RWPE2 (cell line): ENCODE data around the gene SYCP2L.
A peak's percentile ranks its signal among the peaks of the same experiment; 100 is the strongest.
"Not testable (repeated sequence)": the region's sequence is repeated elsewhere in the genome, so short reads cannot be mapped to it uniquely, and the experiment has no call there.

Experiments
- ATAC-seq: fragments of 200-7000 bp; cut with Tn5 transposase; 3 replicates; pipeline ENCODE4 v1.9.1; 2021; ENCODE audit warnings: low read depth
- DNase-seq: peaks from one replicate; pipeline ENCODE4 v3.0.0-alpha.2; 2020; ENCODE audit warnings: low spot score
- H3K27ac ChIP-seq: fragments of 450-650 bp; 2 replicates; pipeline ENCODE4 v1.5.1; 2017; ENCODE audit warnings: mild to moderate bottlenecking; ENCODE audit not compliant: poor library complexity, severe bottlenecking
- H3K27me3 ChIP-seq: fragments of 250-450 bp; sonication (Bioruptor Pico); 2 replicates; pipeline ENCODE4 v1.5.1; 2021; ENCODE audit warnings: mild to moderate bottlenecking, moderate library complexity; ENCODE audit not compliant: insufficient read depth, poor library complexity, severe bottlenecking
- H3K36me3 ChIP-seq: fragments of 250-450 bp; sonication (Bioruptor Pico); 2 replicates; pipeline ENCODE4 v1.5.1; 2020; ENCODE audit warnings: low read depth, mild to moderate bottlenecking, moderate library complexity
- H3K4me1 ChIP-seq: fragments of 250-450 bp; sonication (Bioruptor Pico); 2 replicates; pipeline ENCODE4 v1.5.1; 2021; ENCODE audit warnings: mild to moderate bottlenecking, moderate library complexity; ENCODE audit not compliant: insufficient read depth, poor library complexity, severe bottlenecking
- H3K4me3 ChIP-seq: fragments of 250-450 bp; sonication (Bioruptor Pico); 2 replicates; pipeline ENCODE4 v1.5.1; 2021; ENCODE audit warnings: mild to moderate bottlenecking, moderate library complexity; ENCODE audit not compliant: severe bottlenecking
- H3K9me3 ChIP-seq: fragments of 250-450 bp; sonication (Bioruptor Pico); 2 replicates; pipeline ENCODE4 v1.5.1; 2021; ENCODE audit warnings: mild to moderate bottlenecking, moderate library complexity; ENCODE audit not compliant: severe bottlenecking
- CTCF ChIP-seq: fragments of 450-650 bp; IDR thresholded peaks from one replicate; pipeline ENCODE4 v1.5.1; 2017; ENCODE audit warnings: mild to moderate bottlenecking, moderate library complexity; ENCODE audit not compliant: poor library complexity, severe bottlenecking

Gene SYCP2L

GRCh38 chr6:10884245-10884972 is 2.4 kb upstream of the SYCP2L start:
- no peaks in the 10 kb centered on the region for H3K4me1 ChIP-seq
- DNase-seq (no peak), ATAC-seq (no peak)
- H3K4me3 ChIP-seq = no peak overlapping the region
- H3K9me3 ChIP-seq = no peaks in the 10 kb centered on the region
- TF ChIP-seq CTCF = no peak
- no peaks in the 10 kb centered on the region for H3K36me3 ChIP-seq
- H3K27me3 ChIP-seq = peaks cover 43% of the 10 kb centered on the region
- H3K27ac ChIP-seq = no peak overlapping the region

- Histone ChIP-seq H3K27me3 (peaks cover 34% of the 10 kb centered on the region), H3K4me3 (peak overlapping the region; percentile 35)
- ATAC-seq, H3K4me1 ChIP-seq, H3K36me3 ChIP-seq, H3K9me3 ChIP-seq, DNase-seq, H3K27ac ChIP-seq: not testable (repeated sequence)
These were observed 524 bp upstream of the SYCP2L start for GRCh38 chr6:10886365-10886690.

- Histone ChIP-seq H3K4me1 (no peaks in the 10 kb centered on the region), H3K4me3 (no peak overlapping the region), H3K36me3 (no peaks in the 10 kb centered on the region), H3K27ac (no peak overlapping the region), H3K27me3 (peaks cover 10% of the 10 kb centered on the region), H3K9me3 (no peaks in the 10 kb centered on the region)
- no peak for ATAC-seq
- DNase-seq = no peak
- TF ChIP-seq CTCF = no peak
These were observed 3.3 kb downstream of the SYCP2L start for GRCh38 chr6:10890151-10890550.

- Histone ChIP-seq H3K27me3 (no peaks in the 10 kb centered on the region), H3K9me3 (no peaks in the 10 kb centered on the region), H3K4me3 (no peak overlapping the region), H3K4me1 (no peaks in the 10 kb centered on the region), H3K36me3 (no peaks in the 10 kb centered on the region), H3K27ac (no peak overlapping the region)
- TF ChIP-seq CTCF = no peak
- ATAC-seq (no peak), DNase-seq (no peak)
These were observed 5.1 kb downstream of the SYCP2L start for GRCh38 chr6:10891960-10892359.

- Histone ChIP-seq H3K9me3 (no peaks in the 10 kb centered on the region), H3K36me3 (no peaks in the 10 kb centered on the region), H3K27me3 (no peaks in the 10 kb centered on the region), H3K4me3 (no peak overlapping the region), H3K4me1 (no peaks in the 10 kb centered on the region), H3K27ac (no peak overlapping the region)
- DNase-seq (no peak), ATAC-seq (no peak)
- TF ChIP-seq CTCF = no peak
These were observed 8.1 kb downstream of the SYCP2L start for GRCh38 chr6:10894958-10895357.
